ENCODE data around the gene MRPS23. TPM values are rescaled to one million over a fixed set of nuclear protein-coding genes. Genes with fewer than 3 reads are reported as not detected.

MRPS23 gene
- total RNA-seq, 1 experiment from 2014 or later: 97.5 TPM

DNA sequence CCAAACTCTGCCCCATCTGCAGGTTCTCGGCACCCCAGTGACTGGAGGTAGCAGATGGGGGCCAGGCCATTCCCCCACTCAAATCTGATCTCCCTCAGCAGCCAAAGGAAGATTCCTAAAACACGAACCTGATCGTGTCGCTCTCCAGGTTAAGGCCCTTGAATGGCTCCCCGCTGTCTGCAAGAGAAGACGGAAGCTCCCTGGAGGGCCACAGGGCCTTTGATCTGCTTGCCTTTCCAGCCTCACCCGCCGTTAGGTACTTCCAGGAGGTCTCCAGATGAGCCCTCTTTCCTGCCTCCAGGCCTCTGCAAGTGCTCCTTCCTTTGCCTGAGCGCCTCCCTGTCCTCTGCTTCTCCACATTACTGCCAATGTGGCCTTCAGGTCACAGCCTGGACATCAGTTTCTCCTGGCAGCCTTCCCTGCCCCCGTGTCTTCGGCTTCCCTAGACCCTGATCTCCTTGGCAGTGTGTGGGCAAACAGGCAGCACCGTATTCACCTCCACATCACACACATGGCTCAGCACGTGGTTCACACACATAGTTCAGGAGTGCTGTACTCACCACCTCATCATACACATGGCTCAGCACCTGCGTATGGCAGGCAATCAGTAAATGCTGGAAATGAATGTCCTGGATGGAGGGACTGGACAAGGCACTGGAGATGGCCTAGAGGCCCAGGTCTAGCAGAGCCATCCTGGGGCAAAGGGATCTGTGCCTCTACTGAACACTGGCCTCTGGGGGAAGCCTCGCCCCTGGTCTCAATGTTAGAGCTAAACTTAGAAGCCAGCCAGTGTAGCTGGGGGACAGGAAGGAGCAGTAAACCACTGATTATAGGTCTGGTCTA lies 26.4 kb upstream of the MRPS23 start:
- no TSS peak for BruUV-seq (replicated peaks)
- H3K4me1 ChIP-seq (ENCODE audit: insufficient read depth, low read length): peaks cover 77% of the 10 kb centered on the region
- H3K27me3 ChIP-seq (ENCODE audit: low read length): no peaks in the 10 kb centered on the region
- no peaks in the 10 kb centered on the region for H4K20me1 ChIP-seq (ENCODE audit: low read length)
- H3K4me2 ChIP-seq (ENCODE audit: low read length): peak overlapping the region; percentile 38
- no peaks in the 10 kb centered on the region for H3K9me3 ChIP-seq (ENCODE audit: low read length)
- ChIA-PET POLR2A (ENCODE audit: unreplicated experiment) (interaction anchor here (0.6 to 0.8 kb wide), 2 partner anchors 71 to 112 kb away, joined by 3 to 4 read pairs; partner anchors contain the start of gene VEZF1), CTCF (interaction anchor here (1.0 to 1.2 kb wide), 9 partner anchors 16 to 123 kb away, joined by 3 to 13 read pairs (median 8); no protein-coding TSS in a partner anchor)
- H3K36me3 ChIP-seq (ENCODE audit: low read depth, low read length): peaks cover 10% of the 10 kb centered on the region; the same call in 1 of the 2 replicates
- TF ChIP-seq EZH2phosphoT487 (IDR thresholded peaks at IDR 0.05; ENCODE audit: borderline replicate concordance, low read length): no peak
- TF ChIP-seq, protein P1, sequence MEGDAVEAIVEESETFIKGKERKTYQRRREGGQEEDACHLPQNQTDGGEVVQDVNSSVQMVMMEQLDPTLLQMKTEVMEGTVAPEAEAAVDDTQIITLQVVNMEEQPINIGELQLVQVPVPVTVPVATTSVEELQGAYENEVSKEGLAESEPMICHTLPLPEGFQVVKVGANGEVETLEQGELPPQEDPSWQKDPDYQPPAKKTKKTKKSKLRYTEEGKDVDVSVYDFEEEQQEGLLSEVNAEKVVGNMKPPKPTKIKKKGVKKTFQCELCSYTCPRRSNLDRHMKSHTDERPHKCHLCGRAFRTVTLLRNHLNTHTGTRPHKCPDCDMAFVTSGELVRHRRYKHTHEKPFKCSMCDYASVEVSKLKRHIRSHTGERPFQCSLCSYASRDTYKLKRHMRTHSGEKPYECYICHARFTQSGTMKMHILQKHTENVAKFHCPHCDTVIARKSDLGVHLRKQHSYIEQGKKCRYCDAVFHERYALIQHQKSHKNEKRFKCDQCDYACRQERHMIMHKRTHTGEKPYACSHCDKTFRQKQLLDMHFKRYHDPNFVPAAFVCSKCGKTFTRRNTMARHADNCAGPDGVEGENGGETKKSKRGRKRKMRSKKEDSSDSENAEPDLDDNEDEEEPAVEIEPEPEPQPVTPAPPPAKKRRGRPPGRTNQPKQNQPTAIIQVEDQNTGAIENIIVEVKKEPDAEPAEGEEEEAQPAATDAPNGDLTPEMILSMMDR (conservative IDR thresholded peaks at IDR 0.05; ENCODE audit: low read depth, low read length): no peak
- no peak for TF ChIP-seq EZH2 (IDR thresholded peaks at IDR 0.05; ENCODE audit: low read length, unreplicated experiment)
- H3K9me2 ChIP-seq (replicated peaks; ENCODE audit: low read length): no peaks in the 10 kb centered on the region
- peak overlapping the region; percentile 60 for H3K27ac ChIP-seq (ENCODE audit: low read length)
- DNase-seq (peak; percentile 28), ATAC-seq (no peak)
- H3K9ac ChIP-seq (ENCODE audit: low read length): peak overlapping the region; percentile 34
- no peak overlapping the region for H2AFZ ChIP-seq (ENCODE audit: low read length)
- no peak overlapping the region for H3K4me3 ChIP-seq (ENCODE audit: low read length)
- H3K79me2 ChIP-seq (ENCODE audit: low read length): peaks cover 4% of the 10 kb centered on the region; the same call in 1 of the 2 replicates
- intact Hi-C loops (cut with micrococcal nuclease): no loop called here
- peaks cover 14% of the 10 kb centered on the region for H3F3A ChIP-seq (ENCODE audit: low read length, unreplicated experiment)

DNA sequence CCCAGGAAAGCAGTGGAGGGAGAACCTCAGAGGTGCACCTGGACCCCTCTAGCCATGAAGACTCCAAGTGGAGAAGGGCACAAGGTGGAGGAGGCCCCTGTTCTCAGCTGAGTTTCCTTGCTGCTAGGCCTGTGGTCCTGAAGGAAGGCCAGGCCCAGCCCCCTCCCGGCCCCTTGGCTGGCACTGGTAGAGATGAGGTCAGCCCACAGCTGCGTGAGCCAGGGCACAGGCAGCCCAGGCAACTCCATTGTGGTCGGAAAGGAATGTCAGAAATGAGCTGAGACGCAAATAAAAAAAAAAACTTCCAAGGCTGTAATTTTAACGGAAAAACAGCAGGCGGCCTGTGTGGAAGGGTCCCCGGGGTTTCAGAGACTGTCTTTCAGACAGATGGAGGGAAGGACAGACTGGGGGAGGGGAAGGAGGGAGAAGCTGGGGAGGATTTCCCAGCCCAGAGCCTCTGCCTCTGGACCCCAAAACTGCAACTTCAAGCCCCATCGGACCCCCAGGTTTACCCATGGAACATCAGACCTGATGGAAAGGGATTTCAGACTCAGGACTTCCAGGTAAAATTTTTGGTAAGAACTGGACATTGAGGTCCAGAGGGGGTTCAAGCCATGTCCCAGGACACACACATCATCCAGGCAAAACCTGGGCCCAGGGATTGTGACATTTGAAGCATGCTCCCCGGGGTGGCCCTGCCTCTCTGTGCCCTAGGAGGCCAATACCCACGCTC lies 25.6 kb upstream of the MRPS23 start:
- Histone ChIP-seq H3K4me1 (ENCODE audit: insufficient read depth, low read length) (peaks cover 70% of the 10 kb centered on the region), H4K20me1 (ENCODE audit: low read length) (no peaks in the 10 kb centered on the region), H3K27me3 (ENCODE audit: low read length) (no peaks in the 10 kb centered on the region), H3F3A (ENCODE audit: low read length, unreplicated experiment) (peaks cover 13% of the 10 kb centered on the region), H3K9me3 (ENCODE audit: low read length) (no peaks in the 10 kb centered on the region), H2AFZ (ENCODE audit: low read length) (0 out of 2 replicates have a peak overlapping the region, but pooled peaks have one; percentile 13), H3K79me2 (ENCODE audit: low read length) (peaks cover 4% of the 10 kb centered on the region; the same call in 1 of the 2 replicates), H3K27ac (ENCODE audit: low read length) (peak overlapping the region; percentile 65), H3K9ac (ENCODE audit: low read length) (peak overlapping the region; percentile 58), H3K36me3 (ENCODE audit: low read depth, low read length) (peaks cover 16% of the 10 kb centered on the region; the same call in 1 of the 2 replicates), H3K4me2 (ENCODE audit: low read length) (peak overlapping the region; percentile 71), H3K4me3 (ENCODE audit: low read length) (peak overlapping the region; percentile 16; the same call in 1 of the 2 replicates), H3K9me2 (replicated peaks; ENCODE audit: low read length) (no peaks in the 10 kb centered on the region)
- CTCF ChIA-PET: interaction anchor here (0.6 to 1.2 kb wide), 12 partner anchors 11 to 124 kb away, joined by 3 to 13 read pairs (median 7); no protein-coding TSS in a partner anchor
- intact Hi-C loops (cut with micrococcal nuclease): loop anchor here (1.0 to 2.0 kb wide), 7 partner anchors 15 to 120 kb away; partner anchors contain the start of gene MRPS23
- peak; percentile 99 for DNase-seq
- no TSS peak for BruUV-seq (replicated peaks)
- TF ChIP-seq EZH2 (IDR thresholded peaks at IDR 0.05; ENCODE audit: low read length, unreplicated experiment): no peak
- TF ChIP-seq EZH2phosphoT487 (IDR thresholded peaks at IDR 0.05; ENCODE audit: borderline replicate concordance, low read length): no peak
- TF ChIP-seq, protein P1 (conservative IDR thresholded peaks at IDR 0.05; ENCODE audit: low read depth, low read length): peak; percentile 80
- peak; percentile 80 for ATAC-seq
- POLR2A ChIA-PET (ENCODE audit: unreplicated experiment): interaction anchor here (0.6 to 0.8 kb wide), 5 partner anchors 72 to 893 kb away, joined by 3 to 5 read pairs (median 4); partner anchors contain the start of gene VEZF1
